K562 (cell line): ENCODE measurements around the gene SEC11A. TPM values are rescaled to one million over a fixed set of nuclear protein-coding genes. Genes with fewer than 3 reads are reported as not detected.
A peak's percentile ranks its signal among the peaks of the same experiment; 100 is the strongest.

Experiments used
- COPS2 ChIP-seq: fragments of 450-650 bp; conservative IDR thresholded peaks from 2 replicates; pipeline ENCODE4 v1.6.1; 2016; ENCODE audit warnings: mild to moderate bottlenecking, moderate library complexity
- FOXA3 ChIP-seq, 2 experiments: fragments of 450-650 bp in 1 of 2; sonication (generic) in 1 of 2; formaldehyde crosslinking; IDR thresholded peaks in 1 of 2; conservative IDR thresholded peaks in 1 of 2; 2 replicates each; pipeline versions ENCODE4 v1.4.0 to v1.8.0; 2020 to 2022; ENCODE audit warnings: mild to moderate bottlenecking in 2 of 2, missing genetic modification reagents in 1 of 2
- HDAC2 ChIP-seq: fragments of 450-650 bp; IDR thresholded peaks from 2 replicates; pipeline ENCODE4 v1.6.1; 2016; ENCODE audit warnings: mild to moderate bottlenecking
- HDAC8 ChIP-seq: fragments of 450-650 bp; IDR thresholded peaks from 2 replicates; pipeline ENCODE4 v1.6.1; 2016; ENCODE audit warnings: mild to moderate bottlenecking, missing genetic modification characterization, moderate library complexity, missing compliant biosample characterization
- MTA3 ChIP-seq: fragments of 450-650 bp; formaldehyde crosslinking; IDR thresholded peaks from 2 replicates; pipeline ENCODE4 v1.6.1; 2017; ENCODE audit warnings: mild to moderate bottlenecking, borderline replicate concordance
- NELFE ChIP-seq: IDR thresholded peaks from 2 replicates; pipeline ENCODE4 v1.6.1; 2011; ENCODE audit warnings: mild to moderate bottlenecking; ENCODE audit not compliant: insufficient read depth, insufficient read length
- PHF21A ChIP-seq: fragments of 450-650 bp; IDR thresholded peaks from 2 replicates; pipeline ENCODE4 v1.6.1; 2017; ENCODE audit warnings: low read depth, borderline replicate concordance
- RAD21 ChIP-seq, 2 experiments: fragments of 250-450 bp in 1 of 2; fragments of 450-650 bp in 1 of 2; sonication (Bioruptor Pico) in 1 of 2; formaldehyde crosslinking in 1 of 2; IDR thresholded peaks in 1 of 2; conservative IDR thresholded peaks in 1 of 2; 2 replicates each; pipeline versions ENCODE4 v1.4.0 to v1.8.0; 2020 to 2022; ENCODE audit warnings: mild to moderate bottlenecking in 2 of 2, moderate library complexity in 1 of 2
- REST ChIP-seq, 2 experiments: fragments of 450-650 bp; formaldehyde crosslinking in 1 of 2; IDR thresholded peaks; 2 replicates each; pipeline versions ENCODE4 v1.4.0 to v1.6.1; 2014 to 2020; ENCODE audit warnings: mild to moderate bottlenecking in 2 of 2, borderline replicate concordance in 1 of 2, low read depth in 1 of 2
- ZNF253 ChIP-seq: fragments of 250-450 bp; sonication (Bioruptor Pico); conservative IDR thresholded peaks from 2 replicates; pipeline ENCODE4 v1.6.1; 2021; ENCODE audit warnings: mild to moderate bottlenecking
- ZSCAN29 ChIP-seq: fragments of 450-650 bp; IDR thresholded peaks from 2 replicates; pipeline ENCODE4 v1.6.1; 2017
- polyA plus RNA-seq, 8 experiments: library from polyadenylated mRNA; depleted of rRNA in 4 of 8; stranded (reverse) in 5 of 8; unstranded in 3 of 8; fragments of >200 nt; fragmentation: Nextera tagmentation in 2 of 8; fragmentation: Illumina TruSeq in 1 of 8; extraction: Ambion mirVana in 2 of 8; extraction: Trizol in 1 of 8; gene quantifications; 2 replicates each; pipeline versions ENCODE4 v1.2.1 to v1.2.3, GENCODE V29; 2011 to 2014; ENCODE audit warnings: inconsistent platforms in 1 of 8, missing spikeins in 1 of 8
- total RNA-seq, 7 experiments: library from RNA; depleted of rRNA in 6 of 7; stranded (reverse); fragments of >200 nt in 6 of 7; fragmentation: Illumina TruSeq in 2 of 7; extraction: Trizol in 2 of 7; gene quantifications; 2 replicates each; pipeline versions ENCODE4 v1.2.1 to v1.2.3, GENCODE V29; 2011 to 2021; ENCODE audit warnings: low replicate concordance in 1 of 7
- TF ChIP-seq, protein P1 (sequence below): fragments of 250-450 bp; sonication (Bioruptor Pico); IDR thresholded peaks from 2 replicates; pipeline ENCODE4 v1.4.0; 2020; ENCODE audit warnings: mild to moderate bottlenecking, moderate library complexity, borderline replicate concordance

Gene SEC11A
- total and polyA plus RNA-seq, 9 of the 15 experiments (the other 6 are each of a cell fraction or from before 2014, with no cell fraction given), result 175 to 310 (median 229) TPM

- TF ChIP-seq ZSCAN29, result 0 out of 2 replicates have a peak, but pooled peaks have one; percentile 0
- 0 out of 4 replicates have a peak, but pooled peaks of 1 of the 2 experiments have one; percentile 17 for TF ChIP-seq FOXA3 (CRISPR knock-in tag; conservative IDR thresholded peaks at IDR 0.05 in 1 of 2, IDR thresholded peaks at IDR 0.05 in 1 of 2)
- TF ChIP-seq PHF21A, result peak; percentile 92
- peak; percentile 30; the same call in 1 of the 2 replicates for TF ChIP-seq REST (IDR thresholded peaks at IDR 0.05; ENCODE audit: borderline replicate concordance)
- no peak for TF ChIP-seq REST (CRISPR knock-in tag; IDR thresholded peaks at IDR 0.05; ENCODE audit: low read depth)
- TF ChIP-seq MTA3, result 0 out of 2 replicates have a peak, but pooled peaks have one; percentile 29
- no peak for TF ChIP-seq COPS2
- TF ChIP-seq NELFE, result no peak
- TF ChIP-seq HDAC2, result peak; percentile 76
- TF ChIP-seq RAD21 (CRISPR knock-in tag; conservative IDR thresholded peaks at IDR 0.05 in 1 of 2, IDR thresholded peaks at IDR 0.05 in 1 of 2), result peak; percentile 24 to 43; a peak in 2 of 4 replicates
- TF ChIP-seq ZNF253 (CRISPR knock-in tag), result no peak
- TF ChIP-seq HDAC8, result no peak
- TF ChIP-seq, protein P1, sequence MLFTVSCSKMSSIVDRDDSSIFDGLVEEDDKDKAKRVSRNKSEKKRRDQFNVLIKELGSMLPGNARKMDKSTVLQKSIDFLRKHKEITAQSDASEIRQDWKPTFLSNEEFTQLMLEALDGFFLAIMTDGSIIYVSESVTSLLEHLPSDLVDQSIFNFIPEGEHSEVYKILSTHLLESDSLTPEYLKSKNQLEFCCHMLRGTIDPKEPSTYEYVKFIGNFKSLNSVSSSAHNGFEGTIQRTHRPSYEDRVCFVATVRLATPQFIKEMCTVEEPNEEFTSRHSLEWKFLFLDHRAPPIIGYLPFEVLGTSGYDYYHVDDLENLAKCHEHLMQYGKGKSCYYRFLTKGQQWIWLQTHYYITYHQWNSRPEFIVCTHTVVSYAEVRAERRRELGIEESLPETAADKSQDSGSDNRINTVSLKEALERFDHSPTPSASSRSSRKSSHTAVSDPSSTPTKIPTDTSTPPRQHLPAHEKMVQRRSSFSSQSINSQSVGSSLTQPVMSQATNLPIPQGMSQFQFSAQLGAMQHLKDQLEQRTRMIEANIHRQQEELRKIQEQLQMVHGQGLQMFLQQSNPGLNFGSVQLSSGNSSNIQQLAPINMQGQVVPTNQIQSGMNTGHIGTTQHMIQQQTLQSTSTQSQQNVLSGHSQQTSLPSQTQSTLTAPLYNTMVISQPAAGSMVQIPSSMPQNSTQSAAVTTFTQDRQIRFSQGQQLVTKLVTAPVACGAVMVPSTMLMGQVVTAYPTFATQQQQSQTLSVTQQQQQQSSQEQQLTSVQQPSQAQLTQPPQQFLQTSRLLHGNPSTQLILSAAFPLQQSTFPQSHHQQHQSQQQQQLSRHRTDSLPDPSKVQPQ, result no peak
These were observed 61.1 kb downstream of the SEC11A start (continued) for GRCh38 chr15:84654689-84655453.
